Gastroesophageal sphincter (tissue), 4 donors: ENCODE data around the gene CCDC181. TPM values are rescaled to one million over a fixed set of nuclear protein-coding genes. Genes with fewer than 3 reads are reported as not detected.

Experiments used
- ATAC-seq: fragments of 150-250 bp; one replicate; pipeline ENCODE4 v1.9.1; 2016; ENCODE audit warnings: mild to moderate bottlenecking, moderate library complexity
- H3K27ac ChIP-seq, 4 donors: fragments of 200-600 bp; sonication (generic) in 3 of 4; 1 replicate in 3 of 4; 2 replicates in 1 of 4; pipeline ENCODE4 v1.5.1; 2016 to 2019
- H3K27me3 ChIP-seq: fragments of 200-600 bp; sonication (generic); one replicate; pipeline ENCODE4 v1.5.1; 2019
- H3K36me3 ChIP-seq, 2 donors: fragments of 200-600 bp; sonication (generic); one replicate each; pipeline ENCODE4 v1.5.1; 2019; ENCODE audit warnings: control low read depth in 1 of 2
- H3K4me1 ChIP-seq, 3 donors: fragments of 200-600 bp; sonication (generic); 1 replicate in 2 of 3; 2 replicates in 1 of 3; pipeline ENCODE4 v1.5.1; 2016 to 2019; ENCODE audit warnings: control low read depth in 2 of 3
- H3K4me3 ChIP-seq, 2 donors: fragments of 200-600 bp; sonication (generic); one replicate each; pipeline ENCODE4 v1.5.1; 2019; ENCODE audit warnings: mild to moderate bottlenecking in 1 of 2, moderate library complexity in 1 of 2
- H3K9me3 ChIP-seq, 3 donors: fragments of 200-600 bp; sonication (generic); one replicate each; pipeline ENCODE4 v1.5.1; 2017 to 2019; ENCODE audit warnings: control low read depth in 2 of 3
- EP300 ChIP-seq: sonication (generic); formaldehyde crosslinking; IDR thresholded peaks from one replicate; pipeline ENCODE4 v1.6.1; 2017; ENCODE audit warnings: antibody characterized with exemption, mild to moderate bottlenecking
- POLR2A ChIP-seq, 2 donors: fragments of 450-650 bp; IDR thresholded peaks; one replicate each; pipeline ENCODE4 v1.6.1; 2017; ENCODE audit warnings: antibody characterized with exemption in 2 of 2, mild to moderate bottlenecking in 2 of 2, moderate library complexity in 1 of 2
- POLR2AphosphoS5 ChIP-seq: sonication (generic); formaldehyde crosslinking; IDR thresholded peaks from one replicate; pipeline ENCODE4 v1.6.1; 2017; ENCODE audit warnings: antibody characterized with exemption
- WGBS, 2 donors: methylation state at CpG; one replicate each; pipeline ENCODE4 v1.1.5; 2018; ENCODE audit warnings: low coverage in 1 of 2; 5-methylcytosine and 5-hydroxymethylcytosine counted together
- total RNA-seq, 4 donors: library from RNA; depleted of rRNA; stranded (reverse); fragments of >200 nt; gene quantifications; one replicate each; pipeline ENCODE4 v1.1.0, GENCODE V29; 2016
- TF ChIP-seq, protein P1 (sequence below), 4 experiments: fragments of 200-600 bp in 2 of 4; fragments of 450-650 bp in 2 of 4; sonication (generic) in 1 of 4; IDR thresholded peaks; one replicate each; pipeline ENCODE4 v1.5.1; 2017 to 2019; ENCODE audit warnings: antibody characterized with exemption in 4 of 4, mild to moderate bottlenecking in 2 of 4, moderate library complexity in 2 of 4

Gene CCDC181
- total RNA-seq, 4 donors from 2014 or later, result 1.2 to 2.6 (median 1.7) TPM

- TF ChIP-seq, protein P1, sequence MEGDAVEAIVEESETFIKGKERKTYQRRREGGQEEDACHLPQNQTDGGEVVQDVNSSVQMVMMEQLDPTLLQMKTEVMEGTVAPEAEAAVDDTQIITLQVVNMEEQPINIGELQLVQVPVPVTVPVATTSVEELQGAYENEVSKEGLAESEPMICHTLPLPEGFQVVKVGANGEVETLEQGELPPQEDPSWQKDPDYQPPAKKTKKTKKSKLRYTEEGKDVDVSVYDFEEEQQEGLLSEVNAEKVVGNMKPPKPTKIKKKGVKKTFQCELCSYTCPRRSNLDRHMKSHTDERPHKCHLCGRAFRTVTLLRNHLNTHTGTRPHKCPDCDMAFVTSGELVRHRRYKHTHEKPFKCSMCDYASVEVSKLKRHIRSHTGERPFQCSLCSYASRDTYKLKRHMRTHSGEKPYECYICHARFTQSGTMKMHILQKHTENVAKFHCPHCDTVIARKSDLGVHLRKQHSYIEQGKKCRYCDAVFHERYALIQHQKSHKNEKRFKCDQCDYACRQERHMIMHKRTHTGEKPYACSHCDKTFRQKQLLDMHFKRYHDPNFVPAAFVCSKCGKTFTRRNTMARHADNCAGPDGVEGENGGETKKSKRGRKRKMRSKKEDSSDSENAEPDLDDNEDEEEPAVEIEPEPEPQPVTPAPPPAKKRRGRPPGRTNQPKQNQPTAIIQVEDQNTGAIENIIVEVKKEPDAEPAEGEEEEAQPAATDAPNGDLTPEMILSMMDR (IDR thresholded peaks at IDR 0.05), result no peak
- no peak for TF ChIP-seq POLR2A (IDR thresholded peaks at IDR 0.05)
- TF ChIP-seq EP300, result no peak
- TF ChIP-seq POLR2AphosphoS5, result no peak
- Histone ChIP-seq H3K4me1 (no peaks in the 10 kb centered on the region), H3K36me3 (no peaks in the 10 kb centered on the region), H3K4me3 (no peak overlapping the region), H3K27ac (no peak overlapping the region), H3K9me3 (no peaks in the 10 kb centered on the region), H3K27me3 (no peaks in the 10 kb centered on the region)
- ATAC-seq, result no peak
- WGBS, 2 donors, result 92 to 100% methylated on average over 1 of the region's 1 CpG
Measured at GRCh38 chr1:169360415-169360814, 66.9 kb downstream of the CCDC181 start.

DNA sequence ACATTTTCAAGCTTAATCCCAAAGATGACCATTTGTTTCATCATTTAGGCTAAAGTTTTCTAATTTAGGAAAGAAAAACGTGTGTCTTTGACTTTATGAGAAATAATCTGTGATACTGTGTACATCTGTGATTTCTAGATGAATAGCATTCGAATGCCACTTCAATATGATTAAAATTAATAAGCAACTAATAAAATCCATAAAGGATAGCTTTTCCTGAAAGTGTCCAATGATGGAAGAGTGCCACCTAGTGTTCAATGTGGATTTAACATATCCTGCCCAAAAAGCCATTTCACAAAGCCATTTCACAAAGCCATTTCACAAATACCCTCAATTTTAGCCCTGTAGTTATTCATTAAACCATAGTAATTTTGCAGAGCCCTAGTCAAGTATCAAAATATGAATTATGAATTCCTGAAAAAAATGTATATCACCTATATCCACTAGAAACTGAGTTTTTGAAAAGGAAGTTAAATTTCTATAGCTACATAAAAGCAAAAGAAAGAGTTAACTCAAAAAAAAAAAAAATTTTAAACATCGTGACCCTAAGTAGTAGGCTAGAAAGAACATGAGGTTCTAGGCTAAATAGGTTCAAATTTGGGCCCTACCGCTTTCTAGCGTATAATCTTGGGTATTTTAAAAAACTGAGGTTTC lies 78.8 kb downstream of the CCDC181 start:
- ATAC-seq, result no peak
- no peak overlapping the region for H3K4me3 ChIP-seq
- WGBS, 2 donors, result 34 to 38% methylated on average over 5 of the region's 5 CpGs
- no peaks in the 10 kb centered on the region for H3K27me3 ChIP-seq
- TF ChIP-seq, protein P1 (IDR thresholded peaks at IDR 0.05), result peak; percentile 75 to 79 (median 76)
- TF ChIP-seq POLR2A (IDR thresholded peaks at IDR 0.05), result no peak
- H3K36me3 ChIP-seq, result no peaks in the 10 kb centered on the region
- H3K9me3 ChIP-seq, result peaks cover 0 to 7% (median 0%) of the 10 kb centered on the region in 3 donors
- H3K27ac ChIP-seq, result no peak overlapping the region
- no peaks in the 10 kb centered on the region for H3K4me1 ChIP-seq

DNA sequence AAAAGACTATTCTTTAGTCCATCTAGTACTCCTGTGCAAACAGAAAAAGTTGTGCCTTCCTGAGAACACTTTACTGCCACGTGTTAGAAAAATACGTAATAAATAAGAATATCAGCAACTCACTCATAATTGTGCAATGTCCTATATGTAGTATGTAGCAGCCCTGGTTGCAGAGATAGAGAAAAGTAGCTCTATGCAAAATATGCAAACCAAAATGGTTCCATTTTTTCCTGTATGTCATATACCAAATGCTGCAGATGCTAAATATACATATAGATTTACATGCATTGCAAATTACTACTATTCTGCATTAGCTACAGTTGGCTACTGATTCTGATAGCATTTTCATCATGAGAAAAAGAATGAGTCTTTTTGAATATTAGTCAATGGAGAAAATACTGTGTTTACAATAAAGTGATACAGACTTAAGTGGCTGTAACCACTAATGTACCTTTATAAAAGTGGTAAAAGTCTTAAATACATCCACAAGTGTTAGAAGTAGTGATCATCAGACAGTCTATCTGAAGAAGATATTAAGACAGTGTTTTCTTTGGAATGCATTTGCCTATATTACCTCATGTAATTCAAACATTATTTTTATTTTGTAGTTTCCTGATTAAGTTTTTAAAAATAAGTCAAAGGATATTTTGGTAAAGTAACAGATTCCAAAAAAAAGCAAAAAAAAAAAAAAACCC lies 79.4 kb downstream of the CCDC181 start:
- Histone ChIP-seq H3K9me3 (peaks cover 0 to under 1% (median 0%) of the 10 kb centered on the region in 3 donors), H3K27me3 (no peaks in the 10 kb centered on the region), H3K4me3 (no peak overlapping the region), H3K4me1 (no peaks in the 10 kb centered on the region), H3K36me3 (no peaks in the 10 kb centered on the region), H3K27ac (no peak overlapping the region)
- ATAC-seq, result no peak
- TF ChIP-seq EP300, result no peak
- TF ChIP-seq, protein P1 (IDR thresholded peaks at IDR 0.05), result no peak
- no peak for TF ChIP-seq POLR2AphosphoS5
- TF ChIP-seq POLR2A (IDR thresholded peaks at IDR 0.05), result no peak
- WGBS, 2 donors, result 81 to 89% methylated on average over 2 of the region's 2 CpGs

- no peak for ATAC-seq
- Histone ChIP-seq H3K9me3 (no peaks in the 10 kb centered on the region), H3K36me3 (no peaks in the 10 kb centered on the region), H3K4me1 (no peaks in the 10 kb centered on the region), H3K4me3 (no peak overlapping the region), H3K27me3 (no peaks in the 10 kb centered on the region), H3K27ac (no peak overlapping the region)
- 90 to 97% methylated on average over 3 of the region's 3 CpGs for WGBS, 2 donors
- TF ChIP-seq POLR2AphosphoS5, result no peak
- TF ChIP-seq, protein P1 (IDR thresholded peaks at IDR 0.05), result no peak
- no peak for TF ChIP-seq POLR2A (IDR thresholded peaks at IDR 0.05)
- TF ChIP-seq EP300, result no peak
Measured at GRCh38 chr1:169346036-169346589, 81.2 kb downstream of the CCDC181 start.
